GM21619 (cell line): ENCODE data around the gene MAGEA6.
"Not testable (repeated sequence)": the region's sequence is repeated elsewhere in the genome, so short reads cannot be mapped to it uniquely, and the experiment has no call there.

Source experiments
- ATAC-seq: cut with Tn5 transposase; IDR thresholded peaks from one replicate; pipeline ENCODE4 v1.9.1; 2021; ENCODE audit not compliant: unreplicated experiment

MAGEA6 gene

DNA sequence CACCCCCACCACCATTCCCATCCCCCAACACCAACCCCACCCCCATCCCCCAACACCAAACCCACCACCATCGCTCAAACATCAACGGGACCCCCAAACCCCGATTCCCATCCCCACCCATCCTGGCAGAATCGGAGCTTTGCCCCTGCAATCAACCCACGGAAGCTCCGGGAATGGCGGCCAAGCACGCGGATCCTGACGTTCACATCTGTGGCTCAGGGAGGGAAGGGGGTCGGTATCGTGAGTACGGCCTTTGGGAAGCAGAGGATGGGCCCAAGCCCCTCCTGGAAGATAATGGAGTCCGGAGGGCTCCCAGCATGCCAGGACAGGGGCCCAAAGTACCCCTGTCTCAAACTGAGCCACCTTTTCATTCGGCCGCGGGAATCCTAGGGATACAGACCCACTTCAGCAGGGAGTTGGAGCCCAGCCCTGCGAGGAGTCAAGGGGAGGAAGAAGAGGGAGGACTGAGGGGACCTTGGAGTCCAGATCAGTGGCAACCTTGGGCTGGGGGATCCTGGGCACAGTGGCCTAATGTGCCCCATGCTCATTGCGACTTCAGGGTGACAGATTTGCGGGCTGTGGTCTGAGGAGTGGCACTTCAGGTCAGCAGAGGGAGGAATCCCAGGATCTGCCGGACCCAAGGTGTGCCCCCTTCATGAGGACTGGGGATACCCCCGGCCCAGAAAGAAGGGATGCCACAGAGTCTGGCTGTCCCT, 35.2 kb downstream of the MAGEA6 start:
- ATAC-seq, result not testable (repeated sequence)

DNA sequence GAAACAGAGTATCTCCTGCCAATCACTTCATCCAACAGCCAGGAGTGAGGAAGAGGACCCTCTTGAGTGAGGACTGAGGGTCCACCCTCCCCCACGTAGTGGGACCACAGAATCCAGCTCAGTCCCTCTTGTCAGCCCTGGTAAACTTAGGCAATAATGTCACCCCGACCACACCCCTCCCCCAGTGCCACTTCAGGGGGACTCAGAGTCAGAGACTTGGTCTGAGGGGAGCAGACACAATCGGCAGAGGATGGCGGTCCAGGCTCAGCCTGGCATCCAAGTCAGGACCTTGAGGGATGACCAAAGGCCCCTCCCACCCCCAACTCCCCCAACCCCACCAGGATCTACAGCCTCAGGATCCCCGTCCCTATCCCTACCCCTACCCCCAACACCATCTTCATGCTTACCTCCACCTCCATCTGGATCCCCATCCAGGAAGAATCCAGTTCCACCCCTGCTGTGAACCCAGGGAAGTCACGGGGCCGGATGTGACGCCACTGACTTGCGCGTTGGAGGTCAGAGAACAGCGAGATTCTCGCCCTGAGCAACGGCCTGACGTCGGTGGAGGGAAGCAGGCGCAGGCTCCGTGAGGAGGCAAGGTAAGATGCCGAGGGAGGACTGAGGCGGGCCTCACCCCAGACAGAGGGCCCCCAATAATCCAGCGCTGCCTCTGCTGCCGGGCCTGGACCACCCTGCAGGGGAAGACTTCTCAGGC, 36.1 kb downstream of the MAGEA6 start, which contains the start of the genes CSAG1 and MAGEA12:
Gene CSAG1, minus strand, starts transcription at position 461 of the 715 bp plus-strand sequence. CDS start 1,261 bp downstream, outside the sequence.
Gene MAGEA12, plus strand, starts transcription at position 497 of the 715 bp plus-strand sequence. CDS start 2,405 bp downstream, outside the sequence.
- no peak for ATAC-seq

DNA sequence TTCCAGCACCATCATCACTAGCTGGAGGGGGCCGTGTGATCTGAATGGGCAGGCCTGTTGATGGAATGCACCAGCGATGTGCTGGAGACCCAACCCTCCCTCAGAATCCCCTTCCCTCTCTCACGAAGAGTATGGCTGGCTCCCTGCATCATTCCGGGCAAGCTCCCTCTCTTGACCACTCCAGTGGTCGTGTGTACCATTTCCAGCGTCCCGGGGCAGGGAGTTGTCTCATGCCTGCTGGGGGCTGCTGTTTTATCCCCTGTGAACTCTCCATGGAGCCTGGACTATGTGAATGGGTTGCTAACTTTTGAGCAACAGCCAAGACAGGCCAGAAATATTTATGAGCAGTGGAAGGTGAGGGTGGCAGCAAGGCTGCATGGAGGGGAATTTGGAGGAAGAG, 44.1 kb downstream of the MAGEA6 start:
- no peak for ATAC-seq
